Immature natural killer cell (primary cell): ENCODE results near the gene FPGT. TPM values are rescaled to one million over a fixed set of nuclear protein-coding genes. Genes with fewer than 3 reads are reported as not detected.
"Not testable (repeated sequence)": the region's sequence is repeated elsewhere in the genome, so short reads cannot be mapped to it uniquely, and the experiment has no call there.

ENCODE experiments used
- DNase-seq, 3 donors: peaks; one replicate each; pipeline ENCODE4 v3.0.0; 2022; ENCODE audit warnings: mixed read lengths in 1 of 3
- H3K27ac Mint-ChIP-seq, 6 donors: one replicate each; pipeline ENCODE4 v1.8.0; 2020; ENCODE audit warnings: mixed read lengths in 6 of 6, mild to moderate bottlenecking in 5 of 6, inconsistent platforms in 4 of 6, moderate library complexity in 3 of 6
- H3K27me3 Mint-ChIP-seq, 3 donors: one replicate each; pipeline ENCODE4 v1.8.0; 2020 to 2021; ENCODE audit warnings: low read depth in 3 of 3, mild to moderate bottlenecking in 3 of 3, mixed read lengths in 3 of 3, moderate library complexity in 3 of 3, inconsistent platforms in 1 of 3
- H3K36me3 Mint-ChIP-seq, 3 donors: one replicate each; pipeline ENCODE4 v1.8.0; 2020; ENCODE audit warnings: mixed read lengths in 3 of 3, inconsistent platforms in 2 of 3, mild to moderate bottlenecking in 2 of 3
- H3K4me1 Mint-ChIP-seq, 2 donors: one replicate each; pipeline ENCODE4 v1.8.0; 2020; ENCODE audit warnings: inconsistent platforms in 2 of 2, mild to moderate bottlenecking in 2 of 2, mixed read lengths in 2 of 2, moderate library complexity in 1 of 2
- H3K4me3 Mint-ChIP-seq, 5 donors: one replicate each; pipeline ENCODE4 v1.8.0; 2020; ENCODE audit warnings: mild to moderate bottlenecking in 5 of 5, mixed read lengths in 5 of 5, inconsistent platforms in 3 of 5, moderate library complexity in 3 of 5
- H3K9me3 Mint-ChIP-seq, 6 donors: one replicate each; pipeline ENCODE4 v1.8.0; 2020; ENCODE audit warnings: mild to moderate bottlenecking in 6 of 6, mixed read lengths in 6 of 6, inconsistent platforms in 4 of 6, moderate library complexity in 3 of 6
- polyA plus RNA-seq, 3 donors: library from polyadenylated mRNA; unstranded; fragments of 300-500 nt; fragmentation: Illumina TruSeq; gene quantifications; one replicate each; pipeline ENCODE4 v1.2.3, GENCODE V29; 2021

The FPGT gene
- 1 to 10 TPM; 2.9 to 8.2 (median 6.5) TPM for polyA plus RNA-seq

- Mint-ChIP-seq H3K27ac (peak within 1 kb of the TSS; percentile 89 to 97 (median 93)), H3K36me3 (peaks cover 0 to 13% (median 8%) of the 10 kb centered on the region in 3 donors), H3K4me1 (peaks cover 23 to 24% of the 10 kb centered on the region in 2 donors), H3K27me3 (peaks cover 8 to 11% (median 10%) of the 10 kb centered on the region in 3 donors), H3K4me3 (peak within 1 kb of the TSS; percentile 88 to 99 (median 95)), H3K9me3 (no peaks in the 10 kb centered on the region)
- peak; percentile 96 to 97 (median 96) for DNase-seq
Observed at GRCh38 chr1:74197657-74198552, at the start of gene FPGT, which contains the start of gene LRRIQ3. TSS of gene FPGT (plus strand) at chr1:74198242. CDS start at chr1:74198279, 37 bp downstream. TSS of gene LRRIQ3 (minus strand) at chr1:74198176. CDS start at chr1:74183684, 14,492 bp downstream.

- no peaks in the 10 kb centered on the region for H3K36me3 Mint-ChIP-seq
- no peak overlapping the region for H3K27ac Mint-ChIP-seq
- no peak overlapping the region for H3K4me3 Mint-ChIP-seq
- DNase-seq = no peak
- H3K9me3 Mint-ChIP-seq = peaks cover 0 to 4% (median 0%) of the 10 kb centered on the region in 6 donors
- no peaks in the 10 kb centered on the region for H3K27me3 Mint-ChIP-seq
- no peaks in the 10 kb centered on the region for H3K4me1 Mint-ChIP-seq
Observed at GRCh38 chr1:74160046-74160445, 38.0 kb upstream of the FPGT start.

- Mint-ChIP-seq H3K4me1 (no peaks in the 10 kb centered on the region), H3K27me3 (no peaks in the 10 kb centered on the region), H3K4me3 (no peak overlapping the region), H3K9me3 (peaks cover 0 to 7% (median 3%) of the 10 kb centered on the region in 6 donors), H3K36me3 (no peaks in the 10 kb centered on the region), H3K27ac (no peak overlapping the region)
- no peak for DNase-seq
Observed at GRCh38 chr1:74161497-74161896, 36.5 kb upstream of the FPGT start.

GRCh38 chr1:74162333-74162732 is 35.7 kb upstream of the FPGT start:
- Mint-ChIP-seq H3K4me1 (no peaks in the 10 kb centered on the region), H3K36me3 (no peaks in the 10 kb centered on the region), H3K27ac (no peak overlapping the region)

GRCh38 chr1:74174423-74174822 is 23.6 kb upstream of the FPGT start:
- not testable (repeated sequence) for H3K27ac Mint-ChIP-seq, DNase-seq, H3K4me1 Mint-ChIP-seq, H3K36me3 Mint-ChIP-seq, H3K27me3 Mint-ChIP-seq, H3K4me3 Mint-ChIP-seq
- peaks cover 11 to 41% (median 19%) of the 10 kb centered on the region in 6 donors for H3K9me3 Mint-ChIP-seq

More at GRCh38 chr1:74162333-74162732, 35.7 kb upstream of the FPGT start:
- H3K4me3 Mint-ChIP-seq = no peak overlapping the region
- H3K27me3 Mint-ChIP-seq = no peaks in the 10 kb centered on the region
- no peak for DNase-seq
- H3K9me3 Mint-ChIP-seq = peaks cover 3 to 15% (median 4%) of the 10 kb centered on the region in 6 donors

GRCh38 chr1:74180490-74180889 is 17.6 kb upstream of the FPGT start:
- Mint-ChIP-seq H3K27ac (no peak overlapping the region), H3K9me3 (peaks cover 0 to 4% (median 2%) of the 10 kb centered on the region in 6 donors), H3K27me3 (peaks cover 0 to 2% (median 2%) of the 10 kb centered on the region in 3 donors), H3K4me3 (no peak overlapping the region), H3K36me3 (no peaks in the 10 kb centered on the region), H3K4me1 (no peaks in the 10 kb centered on the region)
- no peak for DNase-seq

GRCh38 chr1:74193908-74194307 is 4.1 kb upstream of the FPGT start:
- no peaks in the 10 kb centered on the region for H3K36me3 Mint-ChIP-seq
- no peak overlapping the region for H3K4me3 Mint-ChIP-seq
- peaks cover 8 to 11% (median 10%) of the 10 kb centered on the region in 3 donors for H3K27me3 Mint-ChIP-seq
- H3K4me1 Mint-ChIP-seq = peaks cover 15 to 18% of the 10 kb centered on the region in 2 donors
- no peak for DNase-seq
- H3K27ac Mint-ChIP-seq = no peak overlapping the region
- H3K9me3 Mint-ChIP-seq = no peaks in the 10 kb centered on the region

GRCh38 chr1:74195339-74195738 is 2.7 kb upstream of the FPGT start:
- H3K27me3 Mint-ChIP-seq = peaks cover 8 to 11% (median 10%) of the 10 kb centered on the region in 3 donors
- peaks cover 23 to 24% of the 10 kb centered on the region in 2 donors for H3K4me1 Mint-ChIP-seq
- no peaks in the 10 kb centered on the region for H3K9me3 Mint-ChIP-seq
- H3K27ac Mint-ChIP-seq = no peak overlapping the region
- no peak overlapping the region for H3K4me3 Mint-ChIP-seq
- H3K36me3 Mint-ChIP-seq = peaks cover 0 to 4% (median 3%) of the 10 kb centered on the region in 3 donors
- DNase-seq = no peak

- Mint-ChIP-seq H3K27me3 (peaks cover 8 to 11% (median 10%) of the 10 kb centered on the region in 3 donors), H3K4me3 (peak overlapping the region; percentile 88 to 99 (median 95)), H3K27ac (peak overlapping the region; percentile 89 to 97 (median 93)), H3K9me3 (no peaks in the 10 kb centered on the region), H3K4me1 (peaks cover 23 to 24% of the 10 kb centered on the region in 2 donors), H3K36me3 (peaks cover 0 to 13% (median 8%) of the 10 kb centered on the region in 3 donors)
- no peak for DNase-seq
Observed at GRCh38 chr1:74197255-74197654, 787 bp upstream of the FPGT start.

- Mint-ChIP-seq H3K27me3 (peaks cover 8 to 11% (median 10%) of the 10 kb centered on the region in 3 donors), H3K4me3 (peak overlapping the region in 4 of 5 donors; percentile 88 to 96 (median 92)), H3K4me1 (peaks cover 23 to 24% of the 10 kb centered on the region in 2 donors), H3K27ac (peak overlapping the region in 2 of 6 donors; percentile 28 to 94), H3K36me3 (peaks cover 4 to 20% (median 14%) of the 10 kb centered on the region in 3 donors), H3K9me3 (no peaks in the 10 kb centered on the region)
- DNase-seq = no peak
Observed at GRCh38 chr1:74199504-74199903, 1.5 kb downstream of the FPGT start.

GRCh38 chr1:74205266-74205665 is 7.2 kb downstream of the FPGT start:
- no peaks in the 10 kb centered on the region for H3K9me3 Mint-ChIP-seq
- no peak for DNase-seq
- H3K36me3 Mint-ChIP-seq = peaks cover 16 to 41% (median 27%) of the 10 kb centered on the region in 3 donors
- peaks cover 0 to 5% of the 10 kb centered on the region in 2 donors for H3K4me1 Mint-ChIP-seq
- H3K4me3 Mint-ChIP-seq = no peak overlapping the region
- H3K27ac Mint-ChIP-seq = no peak overlapping the region
- no peaks in the 10 kb centered on the region for H3K27me3 Mint-ChIP-seq

- no peaks in the 10 kb centered on the region for H3K4me1 Mint-ChIP-seq
- H3K36me3 Mint-ChIP-seq = peaks cover 3 to 4% (median 4%) of the 10 kb centered on the region in 3 donors
- no peaks in the 10 kb centered on the region for H3K27me3 Mint-ChIP-seq
- no peak overlapping the region for H3K4me3 Mint-ChIP-seq
- H3K27ac Mint-ChIP-seq = no peak overlapping the region
- H3K9me3 Mint-ChIP-seq = peaks cover 0 to 1% (median 0%) of the 10 kb centered on the region in 6 donors
- DNase-seq = no peak
Observed at GRCh38 chr1:74215229-74215628, 17.2 kb downstream of the FPGT start.

- no peak overlapping the region for H3K27ac Mint-ChIP-seq
- no peaks in the 10 kb centered on the region for H3K4me1 Mint-ChIP-seq
- H3K4me3 Mint-ChIP-seq = no peak overlapping the region
- peaks cover 0 to 3% (median 1%) of the 10 kb centered on the region in 3 donors for H3K27me3 Mint-ChIP-seq
- peaks cover 4 to 12% (median 12%) of the 10 kb centered on the region in 3 donors for H3K36me3 Mint-ChIP-seq
- DNase-seq = no peak
- peaks cover 5 to 55% (median 42%) of the 10 kb centered on the region in 6 donors for H3K9me3 Mint-ChIP-seq
Observed at GRCh38 chr1:74222701-74223100, 24.7 kb downstream of the FPGT start.

GRCh38 chr1:74223453-74223852 is 25.4 kb downstream of the FPGT start:
- Mint-ChIP-seq H3K9me3 (peaks cover 7 to 60% (median 46%) of the 10 kb centered on the region in 6 donors), H3K36me3 (peaks cover 4 to 12% (median 12%) of the 10 kb centered on the region in 3 donors), H3K4me3 (no peak overlapping the region), H3K27me3 (peaks cover 0 to 3% (median 1%) of the 10 kb centered on the region in 3 donors), H3K27ac (no peak overlapping the region), H3K4me1 (no peaks in the 10 kb centered on the region)
- DNase-seq = no peak
